GM12878 (cell line): ENCODE measurements around the gene HHIP. TPM values are rescaled to one million over a fixed set of nuclear protein-coding genes. Genes with fewer than 3 reads are reported as not detected.

ENCODE experiments used
- ATAC-seq: fragments of 200-7000 bp; cut with Tn5 transposase; 3 replicates; pipeline ENCODE4 v1.9.1; 2020; ENCODE audit warnings: mild to moderate bottlenecking, moderate library complexity
- BruUV-seq: library from RNA; stranded (reverse); fragments of 400-500 nt; replicated peaks from 2 replicates; lab custom pipeline; 2021; lab: Mats Ljungman, UMichigan
- CTCF ChIA-PET: fragments of 300-600 bp; sonication (Branson Sonifier 250); formaldehyde crosslinking; extraction: SDS; loops from one replicate; lab custom pipeline; 2021; ENCODE audit warnings: inconsistent platforms; lab: Yijun Ruan, JAX
- POLR2A ChIA-PET: fragments of 350-600 bp; formaldehyde crosslinking; extraction: SDS; loops from one replicate; lab custom pipeline; 2021; ENCODE audit warnings: inconsistent platforms; lab: Charles Lee
- RAD21 ChIA-PET: fragments of 300-600 bp; sonication (Branson Sonifier 250); formaldehyde crosslinking; loops from one replicate; lab custom pipeline; 2023; ENCODE audit warnings: antibody characterized with exemption; ENCODE audit not compliant: unreplicated experiment; lab: Charles Lee
- SMC1A ChIA-PET: fragments of 300-600 bp; sonication (Branson Sonifier 250); formaldehyde crosslinking; loops from one replicate; lab custom pipeline; 2023; ENCODE audit not compliant: unreplicated experiment, uncharacterized antibody; lab: Charles Lee
- DNase-seq: peaks from one replicate; pipeline ENCODE4 v3.0.0-alpha.2; 2011; ENCODE audit warnings: low read depth, low spot score
- FAIRE-seq: peaks from 3 replicates; lab custom pipeline; 2011; peaks lifted over from hg19 to GRCh38; lab: Jason Lieb, UNC
- H2AFZ ChIP-seq: 2 replicates; pipeline ENCODE4 v1.6.0; 2011; ENCODE audit warnings: low read depth, low read length, control low read depth; ENCODE audit not compliant: control insufficient read depth
- H3K27ac ChIP-seq: 2 replicates; pipeline ENCODE4 v1.5.1; 2011; ENCODE audit warnings: control low read depth; ENCODE audit not compliant: control insufficient read depth, insufficient read depth
- H3K27me3 ChIP-seq, 2 experiments: replicated peaks in 1 of 2; 2 replicates each; pipeline versions ENCODE4 v1.6.0 to v1.6.1; 2011; ENCODE audit warnings: low read length in 1 of 2; ENCODE audit not compliant: control insufficient read depth in 2 of 2, insufficient read depth in 2 of 2
- H3K36me3 ChIP-seq, 2 experiments: 2 replicates each; pipeline ENCODE4 v1.5.1; 2011; ENCODE audit warnings: low read length in 1 of 2; ENCODE audit not compliant: control insufficient read depth in 2 of 2, insufficient read depth in 2 of 2
- H3K4me1 ChIP-seq: 2 replicates; pipeline ENCODE4 v1.6.1; 2011; ENCODE audit warnings: mild to moderate bottlenecking, low read length, moderate library complexity, mixed read lengths; ENCODE audit not compliant: control insufficient read depth, insufficient read depth
- H3K4me2 ChIP-seq: 2 replicates; pipeline ENCODE4 v1.6.0; 2011; ENCODE audit warnings: control low read depth; ENCODE audit not compliant: control insufficient read depth, insufficient read depth
- H3K4me3 ChIP-seq: fragments of 200-600 bp; sonication (generic); 2 replicates; pipeline ENCODE4 v1.5.1; 2016
- H3K79me2 ChIP-seq: 2 replicates; pipeline ENCODE4 v1.6.0; 2011; ENCODE audit warnings: low read length; ENCODE audit not compliant: control insufficient read depth, insufficient read depth
- H3K9ac ChIP-seq: 2 replicates; pipeline ENCODE4 v1.8.0; 2011; ENCODE audit warnings: low read length, control low read depth, mixed read lengths; ENCODE audit not compliant: control insufficient read depth, insufficient read depth
- H3K9me3 ChIP-seq: replicated peaks from 3 replicates; pipeline ENCODE4 v1.5.1; 2011; ENCODE audit warnings: mild to moderate bottlenecking, low read length; ENCODE audit not compliant: control insufficient read depth, insufficient read depth
- H4K20me1 ChIP-seq: 2 replicates; pipeline ENCODE4 v1.6.0; 2011; ENCODE audit not compliant: control insufficient read depth, insufficient read depth
- ETV6 ChIP-seq, 2 experiments: fragments of 450-650 bp in 1 of 2; IDR thresholded peaks in 1 of 2; conservative IDR thresholded peaks in 1 of 2; 2 replicates each; pipeline ENCODE4 v1.6.1; 2014; ENCODE audit warnings: antibody characterized with exemption in 1 of 2, borderline replicate concordance in 1 of 2, low read depth in 1 of 2, mild to moderate bottlenecking in 1 of 2, moderate library complexity in 1 of 2
- FOS ChIP-seq: IDR thresholded peaks from 3 replicates; pipeline ENCODE4 v1.6.1; 2011; ENCODE audit warnings: borderline replicate concordance; ENCODE audit not compliant: insufficient read length; ENCODE audit errors: extremely low read depth
- KDM1A ChIP-seq: fragments of 200-600 bp; sonication (generic); IDR thresholded peaks from 2 replicates; pipeline ENCODE4 v1.6.1; 2016; ENCODE audit warnings: borderline replicate concordance
- KLF5 ChIP-seq: fragments of 450-650 bp; IDR thresholded peaks from 2 replicates; pipeline ENCODE4 v1.6.1; 2014; ENCODE audit warnings: mild to moderate bottlenecking; ENCODE audit not compliant: partially characterized antibody
- SMC3 ChIP-seq: IDR thresholded peaks from 2 replicates; pipeline ENCODE4 v1.6.1; 2011; ENCODE audit warnings: low read length, improper control_type of control experiment, borderline replicate concordance
- TAF1 ChIP-seq: IDR thresholded peaks from 2 replicates; pipeline ENCODE4 v1.6.1; 2011; ENCODE audit warnings: mild to moderate bottlenecking, low read depth, low read length, borderline replicate concordance
- TBL1XR1 ChIP-seq: IDR thresholded peaks from 2 replicates; pipeline ENCODE4 v1.6.1; 2012; ENCODE audit warnings: low read depth, low read length, improper control_type of control experiment
- ZSCAN29 ChIP-seq: fragments of 450-650 bp; IDR thresholded peaks from 2 replicates; pipeline ENCODE4 v1.6.1; 2017; ENCODE audit warnings: mild to moderate bottlenecking, moderate library complexity
- WGBS: methylation state at CpG from one replicate; pipeline ENCODE4 v1.1.6; 2016; ENCODE audit warnings: low lambda C conversion rate; ENCODE audit not compliant: insufficient replicate concordance, insufficient coverage; ENCODE audit errors: missing lambda C conversion rate; 5-methylcytosine and 5-hydroxymethylcytosine counted together
- in situ Hi-C: fragments of 300-500 bp; cut with MboI; formaldehyde crosslinking; loops from 9 replicates; pipeline ENCODE4 v1.14.3; 2018; ENCODE audit warnings: mixed read lengths
- intact Hi-C: fragments of 100-400 bp; cut with micrococcal nuclease; formaldehyde crosslinking; loops from one replicate; pipeline ENCODE4 v1.14.2; 2022; ENCODE audit not compliant: unreplicated experiment
- polyA plus RNA-seq, 11 experiments: library from polyadenylated mRNA; depleted of rRNA in 4 of 11; unstranded in 6 of 11; stranded (reverse) in 5 of 11; fragments of >200 nt; fragmentation: Nextera tagmentation in 4 of 11; fragmentation: Illumina TruSeq in 1 of 11; extraction: Ambion mirVana in 4 of 11; extraction: Trizol in 1 of 11; gene quantifications; 1 replicate in 1 of 11; 2 replicates in 10 of 11; pipeline versions ENCODE4 v1.2.1 to v1.2.3, GENCODE V29; 2011 to 2016; ENCODE audit warnings: inconsistent platforms in 2 of 11, missing spikeins in 2 of 11, low read depth in 1 of 11
- total RNA-seq, 4 experiments: library from RNA; depleted of rRNA in 3 of 4; stranded (reverse); fragments of >200 nt in 3 of 4; fragmentation: Illumina TruSeq in 1 of 4; extraction: Trizol in 1 of 4; gene quantifications; 2 replicates each; pipeline versions ENCODE4 v1.2.1 to v1.2.3, GENCODE V29; 2013 to 2021

The HHIP gene
- total and polyA plus RNA-seq, 10 of the 15 experiments (the other 5 are each of a cell fraction or from before 2014, with no cell fraction given): 0.06 to 0.56 (median 0.24) TPM; not detected in 1

- FAIRE-seq: no peak
- no peak overlapping the region for H2AFZ ChIP-seq
Observed at GRCh38 chr4:144740316-144740715, 94.4 kb downstream of the HHIP start.

GRCh38 chr4:144748814-144749555, 103.0 kb downstream of the HHIP start:
- Histone ChIP-seq H3K4me2 (no peak overlapping the region), H3K27ac (no peak overlapping the region), H2AFZ (no peak overlapping the region), H3K9ac (no peak overlapping the region), H4K20me1 (no peaks in the 10 kb centered on the region), H3K36me3 (no peaks in the 10 kb centered on the region), H3K4me3 (no peak overlapping the region), H3K9me3 (no peaks in the 10 kb centered on the region)
- CTCF ChIA-PET: no interaction called here
- intact Hi-C loops (no loop called here), in situ Hi-C loops (no loop called here)
- FAIRE-seq: no peak
- DNase-seq: no peak
- WGBS: 11% methylated on average over 4 of the region's 4 CpGs
- SMC1A ChIA-PET: no interaction called here
- POLR2A ChIA-PET: no interaction called here
- BruUV-seq: no TSS peak
- no peak for ATAC-seq
- TF ChIP-seq ETV6 (conservative IDR thresholded peaks at IDR 0.05 in 1 of 2, IDR thresholded peaks at IDR 0.05 in 1 of 2; ENCODE audit: borderline replicate concordance in 1 of 2, low read depth in 1 of 2) (no peak), KDM1A (no peak), ZSCAN29 (no peak), KLF5 (no peak), TAF1 (no peak)
- TF ChIP-seq, all 136 proteins: peak for 0
- RAD21 ChIA-PET: interaction anchor here (0.9 kb wide), 1 partner anchor 312 kb away, joined by 3 read pairs; no protein-coding TSS in a partner anchor
- no peaks in the 10 kb centered on the region for H3K79me2 ChIP-seq
- no peaks in the 10 kb centered on the region for H3K27me3 ChIP-seq
- no peaks in the 10 kb centered on the region for H3K4me1 ChIP-seq

More at GRCh38 chr4:144740316-144740715, 94.4 kb downstream of the HHIP start:
- TF ChIP-seq SMC3 (no peak), FOS (no peak), TBL1XR1 (no peak), KDM1A (no peak)
- TF ChIP-seq, all 136 proteins: peak for 0
- H3K4me2 ChIP-seq: no peak overlapping the region
- no peaks in the 10 kb centered on the region for H3K9me3 ChIP-seq
- ChIA-PET CTCF (interaction anchor here (0.9 kb wide), 1 partner anchor 335 kb away, joined by 3 read pairs; no protein-coding TSS in a partner anchor), POLR2A (no interaction called here), SMC1A (no interaction called here), RAD21 (no interaction called here)
- intact Hi-C loops (no loop called here), in situ Hi-C loops (no loop called here)
- 0% methylated on average over 1 of the region's 1 CpG for WGBS
- H3K36me3 ChIP-seq: no peaks in the 10 kb centered on the region
- no peaks in the 10 kb centered on the region for H3K79me2 ChIP-seq
- no peak overlapping the region for H3K27ac ChIP-seq
- no peak overlapping the region for H3K9ac ChIP-seq
- H4K20me1 ChIP-seq: no peaks in the 10 kb centered on the region
- no peak for ATAC-seq
- no peaks in the 10 kb centered on the region for H3K27me3 ChIP-seq
- BruUV-seq: no TSS peak
- DNase-seq: no peak
- no peak overlapping the region for H3K4me3 ChIP-seq
- H3K4me1 ChIP-seq: no peaks in the 10 kb centered on the region
